ENCODE results near the gene RPL28.

GRCh38 chr19:55344444-55344843 lies 41.3 kb upstream of the RPL28 start:
- no peak for TF ChIP-seq GATA2 (IDR thresholded peaks at IDR 0.05; ENCODE audit: low read depth, low read length)
- TF ChIP-seq GATA3 (IDR thresholded peaks at IDR 0.05; ENCODE audit: low read depth, low read length), result no peak
